CD4-positive, CD25-positive, alpha-beta regulatory T cell (primary cell): ENCODE results near the gene ANKZF1. TPM values are rescaled to one million over a fixed set of nuclear protein-coding genes. Genes with fewer than 3 reads are reported as not detected.
A peak's percentile ranks its signal among the peaks of the same experiment; 100 is the strongest.
"Not testable (repeated sequence)": the region's sequence is repeated elsewhere in the genome, so short reads cannot be mapped to it uniquely, and the experiment has no call there.

Experiments used
- ATAC-seq, 2 donors: fragments of 150-1000 bp; cut with Tn5 transposase; one replicate each; pipeline ENCODE4 v1.10.0; 2021; ENCODE audit warnings: low read depth in 2 of 2, moderate number of reproducible peaks in 2 of 2, moderate library complexity in 1 of 2
- DNase-seq, 3 donors: peaks; one replicate each; pipeline versions ENCODE4 v3.0.0 to v3.0.0-alpha.2; 2012 to 2022; ENCODE audit warnings: mixed read lengths in 1 of 3
- H3K27ac ChIP-seq: one replicate; pipeline ENCODE4 v1.7.0; 2013; ENCODE audit warnings: mild to moderate bottlenecking, low read length; ENCODE audit not compliant: insufficient read depth, poor library complexity, severe bottlenecking
- H3K27me3 ChIP-seq: one replicate; pipeline ENCODE4 v1.7.0; 2013; ENCODE audit warnings: low read length; ENCODE audit not compliant: control insufficient read depth, insufficient read depth
- H3K36me3 ChIP-seq: one replicate; pipeline ENCODE4 v1.7.0; 2013; ENCODE audit warnings: mild to moderate bottlenecking, low read length, moderate library complexity; ENCODE audit not compliant: control insufficient read depth, insufficient read depth
- H3K4me1 ChIP-seq: 2 replicates; pipeline ENCODE4 v1.7.0; 2013; ENCODE audit warnings: mild to moderate bottlenecking, low read length; ENCODE audit not compliant: insufficient read depth, control insufficient read depth, poor library complexity, severe bottlenecking
- H3K4me3 ChIP-seq: one replicate; pipeline ENCODE4 v1.7.0; 2013; ENCODE audit warnings: low read depth, mild to moderate bottlenecking, low read length, moderate library complexity
- H3K9me3 ChIP-seq, 2 experiments: 1 replicate in 1 of 2; 2 replicates in 1 of 2; pipeline ENCODE4 v1.7.0; 2013; ENCODE audit warnings: low read length in 2 of 2, mild to moderate bottlenecking in 1 of 2, moderate library complexity in 1 of 2; ENCODE audit not compliant: control insufficient read depth in 2 of 2
- H3K27ac Mint-ChIP-seq, 3 donors: one replicate each; pipeline ENCODE4 v1.8.0; 2020 to 2022; ENCODE audit warnings: mild to moderate bottlenecking in 3 of 3, mixed read lengths in 3 of 3, moderate library complexity in 2 of 3
- H3K27me3 Mint-ChIP-seq: one replicate; pipeline ENCODE4 v1.8.0; 2022; ENCODE audit warnings: mild to moderate bottlenecking, mixed read lengths
- H3K36me3 Mint-ChIP-seq: one replicate; pipeline ENCODE4 v1.8.0; 2020; ENCODE audit warnings: mixed read lengths
- H3K4me1 Mint-ChIP-seq, 4 donors: one replicate each; pipeline ENCODE4 v1.8.0; 2020 to 2022; ENCODE audit warnings: mixed read lengths in 4 of 4, mild to moderate bottlenecking in 1 of 4
- H3K4me3 Mint-ChIP-seq, 4 donors: one replicate each; pipeline ENCODE4 v1.8.0; 2020 to 2022; ENCODE audit warnings: mild to moderate bottlenecking in 4 of 4, mixed read lengths in 4 of 4, moderate library complexity in 3 of 4
- H3K9me3 Mint-ChIP-seq, 7 donors: one replicate each; pipeline ENCODE4 v1.8.0; 2020 to 2022; ENCODE audit warnings: mixed read lengths in 7 of 7, mild to moderate bottlenecking in 3 of 7, moderate library complexity in 2 of 7
- polyA plus RNA-seq, 4 donors: library from polyadenylated mRNA; unstranded; fragments of 300-500 nt; fragmentation: Illumina TruSeq; gene quantifications; one replicate each; pipeline ENCODE4 v1.2.3, GENCODE V29; 2021
- total RNA-seq: library from RNA; stranded (reverse); gene quantifications from one replicate; pipeline ENCODE4 v1.2.3, GENCODE V29; 2022

ANKZF1 gene
- total and polyA plus RNA-seq, 5 donors from 2014 or later: 23.5 to 123 (median 31.9) TPM

DNA sequence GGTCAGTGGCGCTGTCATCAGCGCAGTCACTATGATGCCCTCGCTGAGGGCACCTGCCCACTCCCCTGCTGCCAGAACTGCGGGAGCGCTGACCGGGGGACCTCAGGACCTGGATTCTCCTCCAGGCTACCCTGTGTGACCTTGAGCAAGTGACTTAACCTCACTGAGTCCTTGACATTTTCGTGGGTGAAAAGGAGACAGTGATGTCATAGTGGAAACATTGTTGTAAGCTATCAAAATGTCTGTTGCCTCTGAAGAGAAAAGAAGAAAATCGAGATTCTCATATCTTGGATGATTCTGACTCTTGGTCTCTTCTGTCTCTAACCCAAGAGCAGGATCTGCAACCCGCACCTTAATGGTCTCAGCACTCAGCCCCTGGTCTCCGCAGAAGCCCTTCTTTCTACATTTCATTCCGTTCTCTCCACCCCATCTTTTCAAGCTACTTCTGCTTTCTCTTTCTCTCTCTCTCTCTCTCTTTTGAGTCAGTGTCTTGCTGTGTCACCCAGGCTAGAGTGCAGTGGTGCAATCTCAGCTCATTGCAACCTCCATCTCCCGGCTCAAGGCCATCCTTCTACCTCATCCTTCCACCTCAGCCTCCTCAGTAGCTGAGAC lies 25.1 kb downstream of the ANKZF1 start:
- Mint-ChIP-seq H3K9me3 (peaks cover 0 to 2% (median 0%) of the 10 kb centered on the region in 7 donors), H3K36me3 (peaks cover 20% of the 10 kb centered on the region), H3K27me3 (peaks cover 10% of the 10 kb centered on the region), H3K27ac (peak overlapping the region; percentile 58 to 98 (median 97)), H3K4me3 (peak overlapping the region; percentile 96 to 100 (median 98)), H3K4me1 (peaks cover 4 to 44% (median 33%) of the 10 kb centered on the region in 4 donors)
- H3K4me1 ChIP-seq: peaks cover 35% of the 10 kb centered on the region
- ATAC-seq (peak; percentile 23 to 25), DNase-seq (peak in 2 of 3 donors; percentile 69 to 74)
- H3K9me3 ChIP-seq: no peaks in the 10 kb centered on the region
- H3K4me3 ChIP-seq: peak overlapping the region; percentile 94
- H3K27ac ChIP-seq: peak overlapping the region; percentile 93
- no peaks in the 10 kb centered on the region for H3K27me3 ChIP-seq
- H3K36me3 ChIP-seq: peaks cover 23% of the 10 kb centered on the region

DNA sequence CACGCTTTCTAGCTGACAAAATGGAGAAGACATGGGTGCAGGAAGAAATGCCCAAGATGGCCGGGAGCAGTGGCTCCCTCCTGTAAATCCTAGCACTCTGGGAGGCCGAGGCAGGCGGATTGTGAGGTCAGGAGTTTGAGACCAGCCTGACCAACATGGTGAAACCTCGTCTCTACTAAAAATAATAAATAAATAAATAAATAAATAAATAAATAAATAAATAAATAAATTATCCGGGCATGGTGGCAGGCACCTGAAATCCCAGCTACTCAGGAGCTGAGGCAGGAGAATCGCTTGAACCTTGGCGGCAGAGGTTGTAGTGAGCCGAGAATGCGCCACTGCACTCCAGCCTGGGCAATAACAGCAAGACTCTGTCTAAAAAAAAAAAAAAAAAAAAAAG lies 29.3 kb downstream of the ANKZF1 start:
- H3K36me3 ChIP-seq, DNase-seq, H3K36me3 Mint-ChIP-seq, H3K4me1 ChIP-seq, H3K9me3 ChIP-seq, ATAC-seq, H3K27me3 ChIP-seq, H3K27ac Mint-ChIP-seq, H3K9me3 Mint-ChIP-seq, H3K4me3 ChIP-seq, H3K27ac ChIP-seq: not testable (repeated sequence)
- Mint-ChIP-seq H3K27me3 (peaks cover 11% of the 10 kb centered on the region), H3K4me3 (peak overlapping the region in 1 of 4 donors; percentile 56), H3K4me1 (peaks cover 0 to 14% (median 7%) of the 10 kb centered on the region in 4 donors)

DNA sequence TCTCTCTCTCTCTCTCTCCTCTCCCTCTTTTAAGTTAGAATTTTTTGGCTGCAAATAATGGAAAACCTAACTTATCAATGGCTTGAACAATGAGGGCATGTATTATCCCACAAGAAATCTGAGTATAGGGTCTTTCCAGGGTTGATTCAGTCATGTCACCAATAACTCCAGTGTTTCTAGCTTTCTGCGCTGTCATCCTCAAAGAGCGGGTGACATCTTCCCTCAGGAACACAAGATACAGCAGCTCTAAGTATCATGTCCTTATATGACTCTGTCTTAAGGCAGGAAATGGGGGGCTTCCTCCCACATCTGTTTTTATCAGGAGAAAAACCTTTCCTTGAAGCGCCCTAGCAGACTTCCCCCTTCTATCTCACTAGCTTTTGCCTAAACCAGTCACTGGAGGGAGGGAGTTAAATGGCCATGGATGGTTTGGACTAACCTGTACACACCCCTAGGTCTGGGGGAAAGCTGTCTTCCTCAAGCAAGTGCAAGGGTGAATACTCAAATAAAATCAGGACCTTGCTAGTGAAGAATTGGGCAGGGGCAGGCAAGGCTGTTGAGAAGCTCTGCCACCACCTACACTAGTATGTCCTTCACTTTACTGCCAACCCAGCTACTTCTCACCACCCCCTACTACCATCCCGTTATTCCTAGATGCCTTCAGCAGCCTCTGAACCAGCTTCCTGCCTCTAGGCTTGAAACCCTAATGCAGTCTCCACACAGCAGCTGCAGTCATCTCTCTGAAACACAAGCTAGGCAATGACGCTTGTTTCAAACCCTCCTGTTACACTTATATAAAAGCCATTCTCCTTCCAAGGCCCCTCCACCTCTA lies 31.6 kb downstream of the ANKZF1 start:
- no peaks in the 10 kb centered on the region for H3K36me3 ChIP-seq
- H3K27ac ChIP-seq: no peak overlapping the region
- H3K4me1 ChIP-seq: no peaks in the 10 kb centered on the region
- Mint-ChIP-seq H3K27ac (peak overlapping the region in 1 of 3 donors; percentile 44), H3K27me3 (peaks cover 8% of the 10 kb centered on the region), H3K4me3 (no peak overlapping the region), H3K9me3 (peaks cover 0 to 1% (median 0%) of the 10 kb centered on the region in 7 donors), H3K36me3 (no peaks in the 10 kb centered on the region), H3K4me1 (peaks cover 0 to 3% (median 1%) of the 10 kb centered on the region in 4 donors)
- peaks cover 9% of the 10 kb centered on the region for H3K27me3 ChIP-seq
- H3K9me3 ChIP-seq: no peaks in the 10 kb centered on the region
- ATAC-seq: no peak
- no peak overlapping the region for H3K4me3 ChIP-seq
- no peak for DNase-seq

DNA sequence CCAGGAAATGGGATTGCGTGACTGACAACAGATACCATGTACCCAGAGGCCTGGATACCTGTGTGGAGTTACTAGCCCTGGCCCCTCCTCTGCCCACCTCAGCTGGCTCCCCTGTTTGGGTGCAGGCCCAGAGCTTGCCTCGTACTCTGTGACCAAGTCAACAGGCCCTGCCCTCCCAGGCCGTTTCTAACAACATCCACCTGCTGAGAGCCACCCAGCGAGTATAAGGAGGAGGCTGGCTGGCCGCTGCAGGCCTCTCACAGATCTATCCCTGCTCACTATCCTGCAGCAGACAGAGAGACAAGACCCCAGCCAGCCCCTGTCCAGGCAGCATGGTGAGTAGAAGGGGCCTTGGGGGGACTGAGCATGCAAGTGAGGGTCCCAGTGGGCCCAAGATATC lies 36.6 kb downstream of the ANKZF1 start:
- no peaks in the 10 kb centered on the region for H3K9me3 Mint-ChIP-seq

DNA sequence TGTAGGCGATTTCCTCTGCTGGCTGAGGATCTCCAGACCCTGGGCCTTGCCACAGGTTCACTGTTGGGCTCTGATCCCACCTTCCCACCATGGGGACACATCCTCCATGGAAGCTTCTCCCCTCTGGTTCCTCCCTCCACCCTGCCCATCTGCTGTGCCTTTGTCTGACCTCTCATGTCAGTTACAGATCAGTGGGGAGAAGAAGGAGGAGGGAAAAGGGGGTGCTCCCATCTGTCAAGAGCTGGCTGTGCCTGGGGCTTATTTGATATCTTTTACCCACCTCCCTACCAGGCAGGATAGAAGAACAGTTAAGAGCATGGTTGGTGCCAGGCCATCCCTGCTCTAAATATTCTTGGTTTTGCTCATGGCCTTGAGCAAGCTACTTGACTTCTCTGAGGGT lies 37.3 kb downstream of the ANKZF1 start:
- Mint-ChIP-seq H3K4me1 (peaks cover 0 to 3% (median 0%) of the 10 kb centered on the region in 4 donors), H3K27me3 (peaks cover 12% of the 10 kb centered on the region), H3K9me3 (no peaks in the 10 kb centered on the region), H3K4me3 (no peak overlapping the region), H3K36me3 (no peaks in the 10 kb centered on the region), H3K27ac (peak overlapping the region in 1 of 3 donors; percentile 43)
- Histone ChIP-seq H3K9me3 (no peaks in the 10 kb centered on the region), H3K27me3 (no peaks in the 10 kb centered on the region), H3K27ac (no peak overlapping the region), H3K4me3 (no peak overlapping the region), H3K4me1 (no peaks in the 10 kb centered on the region), H3K36me3 (no peaks in the 10 kb centered on the region)
- ATAC-seq: no peak
- DNase-seq: no peak

More for the DNA sequence above, 36.6 kb downstream of the ANKZF1 start:
- Histone ChIP-seq H3K9me3 (no peaks in the 10 kb centered on the region), H3K4me3 (no peak overlapping the region), H3K27me3 (peaks cover 2% of the 10 kb centered on the region), H3K4me1 (no peaks in the 10 kb centered on the region), H3K36me3 (no peaks in the 10 kb centered on the region), H3K27ac (no peak overlapping the region)
- Mint-ChIP-seq H3K36me3 (no peaks in the 10 kb centered on the region), H3K4me1 (peaks cover 0 to 3% (median 0%) of the 10 kb centered on the region in 4 donors), H3K27me3 (peaks cover 11% of the 10 kb centered on the region), H3K27ac (no peak overlapping the region), H3K4me3 (no peak overlapping the region)
- DNase-seq (no peak), ATAC-seq (no peak)

DNA sequence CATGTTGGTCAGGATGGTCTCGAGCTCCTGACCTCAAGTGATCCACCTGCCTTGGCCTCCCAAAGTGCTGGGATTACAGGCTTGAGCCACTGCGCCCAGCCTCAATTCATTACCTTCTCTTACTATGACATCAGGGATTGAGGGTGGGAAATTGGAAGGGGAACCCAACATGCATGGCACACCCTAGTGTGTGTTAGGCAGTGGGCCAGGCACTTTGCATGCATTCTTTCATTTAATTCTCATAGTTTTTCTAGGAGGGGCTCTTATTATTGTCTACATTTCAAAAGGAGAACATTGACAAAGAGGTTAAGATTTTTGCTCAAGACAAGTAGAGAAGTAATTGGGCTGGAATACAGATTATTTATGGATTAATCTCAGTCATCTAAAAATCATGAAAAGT lies 38.7 kb downstream of the ANKZF1 start:
- Mint-ChIP-seq H3K27me3 (peaks cover 14% of the 10 kb centered on the region), H3K4me1 (peaks cover 0 to 3% (median 0%) of the 10 kb centered on the region in 4 donors), H3K36me3 (no peaks in the 10 kb centered on the region), H3K4me3 (no peak overlapping the region), H3K9me3 (no peaks in the 10 kb centered on the region), H3K27ac (no peak overlapping the region)
- Histone ChIP-seq H3K9me3 (no peaks in the 10 kb centered on the region), H3K27me3 (no peaks in the 10 kb centered on the region), H3K36me3 (no peaks in the 10 kb centered on the region), H3K27ac (no peak overlapping the region), H3K4me1 (no peaks in the 10 kb centered on the region), H3K4me3 (no peak overlapping the region)
- no peak for DNase-seq
- ATAC-seq: no peak

DNA sequence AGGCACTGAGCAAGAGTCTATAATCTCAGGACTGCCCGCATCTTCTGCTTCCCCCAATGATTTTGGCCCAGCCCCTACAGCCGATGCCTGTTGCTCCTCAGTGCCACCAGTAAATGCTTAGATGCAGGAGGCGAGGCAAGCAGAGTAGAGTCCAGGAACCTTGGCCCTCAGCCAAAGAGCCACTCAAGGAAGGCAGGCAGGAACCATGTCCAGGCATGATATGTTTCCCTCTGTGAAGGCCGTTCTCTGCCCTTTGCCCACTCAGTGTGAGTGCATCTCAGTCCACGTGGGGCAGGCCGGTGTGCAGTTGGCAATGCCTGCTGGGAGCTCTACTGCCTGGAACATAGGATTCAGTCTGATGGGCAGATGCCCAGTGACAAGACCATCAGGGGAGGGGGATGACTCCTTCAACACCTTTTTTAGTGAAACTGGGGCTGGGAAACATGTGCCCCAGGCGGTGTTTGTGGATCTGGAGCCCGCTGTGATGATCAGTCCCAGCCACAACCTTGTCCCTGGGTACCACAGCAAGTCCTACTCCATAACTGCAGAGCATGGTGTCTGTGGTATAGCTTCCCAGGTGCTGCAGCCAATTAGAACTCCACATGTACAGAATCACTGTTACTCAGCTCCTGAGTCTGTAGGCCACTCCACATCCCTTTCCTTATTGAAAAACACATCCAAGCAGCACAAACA lies 39.9 kb downstream of the ANKZF1 start:
- H3K4me1 Mint-ChIP-seq: peaks cover 0 to 3% (median 0%) of the 10 kb centered on the region in 4 donors
- no peak for DNase-seq
- Histone ChIP-seq H3K27me3 (no peaks in the 10 kb centered on the region), H3K9me3 (no peaks in the 10 kb centered on the region), H3K36me3 (no peaks in the 10 kb centered on the region), H3K4me1 (no peaks in the 10 kb centered on the region), H3K27ac (no peak overlapping the region), H3K4me3 (no peak overlapping the region)
- H3K9me3 Mint-ChIP-seq: no peaks in the 10 kb centered on the region
- H3K27me3 Mint-ChIP-seq: peaks cover 14% of the 10 kb centered on the region
- ATAC-seq: no peak
- no peaks in the 10 kb centered on the region for H3K36me3 Mint-ChIP-seq
- H3K4me3 Mint-ChIP-seq: no peak overlapping the region
- H3K27ac Mint-ChIP-seq: peak overlapping the region in 1 of 3 donors; percentile 20
